Adrenal gland (tissue), 5 donors: Measurements from ENCODE around the gene BCL2A1.
"Not testable (repeated sequence)": the region's sequence is repeated elsewhere in the genome, so short reads cannot be mapped to it uniquely, and the experiment has no call there.

ENCODE experiments used
- POLR2A ChIP-seq, 2 donors: fragments of 450-650 bp; IDR thresholded peaks; one replicate each; pipeline ENCODE4 v1.6.1; 2017; ENCODE audit warnings: antibody characterized with exemption in 2 of 2, mild to moderate bottlenecking in 2 of 2, moderate library complexity in 1 of 2
- TF ChIP-seq, protein P1 (sequence below), 6 experiments: fragments of 450-650 bp in 4 of 6; fragments of 200-600 bp in 2 of 6; sonication (generic) in 1 of 6; IDR thresholded peaks; 1 replicate in 5 of 6; 2 replicates in 1 of 6; pipeline versions ENCODE4 v1.5.1 to v1.8.0; 2016 to 2021; ENCODE audit warnings: antibody characterized with exemption in 6 of 6, mild to moderate bottlenecking in 2 of 6, moderate library complexity in 1 of 6
- donor health status: DM: no; HTN: no; CAD: no.

DNA sequence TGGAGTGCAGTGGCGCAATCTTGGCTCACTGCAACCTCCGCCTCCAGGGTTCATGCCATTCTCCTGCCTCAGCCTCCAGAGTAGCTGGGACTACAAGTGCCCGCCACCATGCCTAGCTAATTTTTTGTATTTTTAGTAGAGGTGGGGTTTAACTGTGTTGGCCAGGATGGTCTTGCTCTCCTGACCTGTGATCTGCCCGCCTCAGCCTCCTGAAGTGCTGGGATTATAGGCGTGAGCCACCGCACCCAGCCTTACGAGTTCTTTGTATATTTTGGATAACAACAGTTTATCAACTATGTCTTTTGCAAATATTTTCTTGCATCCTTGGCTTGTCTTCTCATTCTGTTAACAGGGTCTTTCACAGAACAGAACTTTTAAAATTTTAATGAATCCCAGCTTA is 43.2 kb upstream of the BCL2A1 start:
- not testable (repeated sequence) for TF ChIP-seq POLR2A (IDR thresholded peaks at IDR 0.05)
- TF ChIP-seq, protein P1, sequence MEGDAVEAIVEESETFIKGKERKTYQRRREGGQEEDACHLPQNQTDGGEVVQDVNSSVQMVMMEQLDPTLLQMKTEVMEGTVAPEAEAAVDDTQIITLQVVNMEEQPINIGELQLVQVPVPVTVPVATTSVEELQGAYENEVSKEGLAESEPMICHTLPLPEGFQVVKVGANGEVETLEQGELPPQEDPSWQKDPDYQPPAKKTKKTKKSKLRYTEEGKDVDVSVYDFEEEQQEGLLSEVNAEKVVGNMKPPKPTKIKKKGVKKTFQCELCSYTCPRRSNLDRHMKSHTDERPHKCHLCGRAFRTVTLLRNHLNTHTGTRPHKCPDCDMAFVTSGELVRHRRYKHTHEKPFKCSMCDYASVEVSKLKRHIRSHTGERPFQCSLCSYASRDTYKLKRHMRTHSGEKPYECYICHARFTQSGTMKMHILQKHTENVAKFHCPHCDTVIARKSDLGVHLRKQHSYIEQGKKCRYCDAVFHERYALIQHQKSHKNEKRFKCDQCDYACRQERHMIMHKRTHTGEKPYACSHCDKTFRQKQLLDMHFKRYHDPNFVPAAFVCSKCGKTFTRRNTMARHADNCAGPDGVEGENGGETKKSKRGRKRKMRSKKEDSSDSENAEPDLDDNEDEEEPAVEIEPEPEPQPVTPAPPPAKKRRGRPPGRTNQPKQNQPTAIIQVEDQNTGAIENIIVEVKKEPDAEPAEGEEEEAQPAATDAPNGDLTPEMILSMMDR (IDR thresholded peaks at IDR 0.05) = not testable (repeated sequence)
